Measurements from ENCODE around the gene SPATA21. TPM values are rescaled to one million over a fixed set of nuclear protein-coding genes. Genes with fewer than 3 reads are reported as not detected.

The SPATA21 gene
- total RNA-seq, 2 donors from 2014 or later, result not detected

GRCh38 chr1:16385659-16386453, 51.4 kb downstream of the SPATA21 start:
- ATAC-seq (peak; percentile 7), DNase-seq (no peak)
- TF ChIP-seq POLR2A (IDR thresholded peaks at IDR 0.05), result no peak
- no peak for TF ChIP-seq CTCF (IDR thresholded peaks at IDR 0.05)
- peak overlapping the region in 1 of 4 donors; percentile 67 for H3K27ac ChIP-seq
- no peak overlapping the region for H3K4me3 ChIP-seq
- no peaks in the 10 kb centered on the region for H3K27me3 ChIP-seq
- peaks cover 22% of the 10 kb centered on the region for H3K4me1 ChIP-seq
- H3K36me3 ChIP-seq (replicated peaks in 1 of 2; ENCODE audit: insufficient read depth in 1 of 2, low read depth in 2 of 2), result no peaks in the 10 kb centered on the region
- 90 to 95% methylated on average over 9 of the region's 9 CpGs for WGBS, 2 donors
- intact Hi-C loops (cut with DNase I), result no loop called here
- H3K9me3 ChIP-seq, result no peaks in the 10 kb centered on the region

- ATAC-seq (no peak), DNase-seq (no peak)
- intact Hi-C loops (cut with DNase I), result no loop called here
- 90 to 93% methylated on average over 5 of the region's 5 CpGs for WGBS, 2 donors
- Histone ChIP-seq H3K36me3 (replicated peaks in 1 of 2; ENCODE audit: insufficient read depth in 1 of 2, low read depth in 2 of 2) (no peaks in the 10 kb centered on the region), H3K4me1 (peaks cover 27% of the 10 kb centered on the region), H3K4me3 (no peak overlapping the region), H3K27ac (no peak overlapping the region), H3K27me3 (no peaks in the 10 kb centered on the region), H3K9me3 (no peaks in the 10 kb centered on the region)
- TF ChIP-seq POLR2A (IDR thresholded peaks at IDR 0.05) (no peak), CTCF (IDR thresholded peaks at IDR 0.05) (no peak)
Measured at GRCh38 chr1:16383888-16384287, 53.3 kb downstream of the SPATA21 start.

GRCh38 chr1:16380868-16381267, 56.4 kb downstream of the SPATA21 start:
- TF ChIP-seq POLR2A (IDR thresholded peaks at IDR 0.05) (no peak), CTCF (IDR thresholded peaks at IDR 0.05) (no peak)
- 63 to 73% methylated on average over 4 of the region's 4 CpGs for WGBS, 2 donors
- DNase-seq, result no peak
- Histone ChIP-seq H3K27me3 (no peaks in the 10 kb centered on the region), H3K9me3 (no peaks in the 10 kb centered on the region), H3K4me1 (peaks cover 29% of the 10 kb centered on the region), H3K4me3 (no peak overlapping the region), H3K27ac (no peak overlapping the region), H3K36me3 (replicated peaks in 1 of 2; ENCODE audit: insufficient read depth in 1 of 2, low read depth in 2 of 2) (no peaks in the 10 kb centered on the region)
- ATAC-seq, result no peak
- intact Hi-C loops (cut with DNase I), result no loop called here

- no peak for TF ChIP-seq POLR2A (IDR thresholded peaks at IDR 0.05)
- Histone ChIP-seq H3K4me1 (peaks cover 40% of the 10 kb centered on the region), H3K9me3 (no peaks in the 10 kb centered on the region), H3K27me3 (no peaks in the 10 kb centered on the region), H3K4me3 (no peak overlapping the region), H3K27ac (peak overlapping the region in 1 of 4 donors; percentile 67), H3K36me3 (replicated peaks in 1 of 2; ENCODE audit: insufficient read depth in 1 of 2, low read depth in 2 of 2) (no peaks in the 10 kb centered on the region)
- ATAC-seq, result no peak
- whole genome bisulfite sequencing, 2 donors, result 62 to 65% methylated on average over 7 of the region's 7 CpGs
- no peak for DNase-seq
- intact Hi-C loops (cut with DNase I), result no loop called here
Measured at GRCh38 chr1:16378443-16378842, 58.8 kb downstream of the SPATA21 start.

GRCh38 chr1:16376971-16377370, 60.3 kb downstream of the SPATA21 start:
- no peak for ATAC-seq
- no peak overlapping the region for H3K27ac ChIP-seq
- TF ChIP-seq CTCF (IDR thresholded peaks at IDR 0.05) (no peak), POLR2A (IDR thresholded peaks at IDR 0.05) (no peak)
- H3K9me3 ChIP-seq, result no peaks in the 10 kb centered on the region
- H3K27me3 ChIP-seq, result no peaks in the 10 kb centered on the region
- WGBS, 2 donors, result 64 to 68% methylated on average over 4 of the region's 4 CpGs
- H3K36me3 ChIP-seq (replicated peaks in 1 of 2; ENCODE audit: insufficient read depth in 1 of 2, low read depth in 2 of 2), result no peaks in the 10 kb centered on the region
- no peak for DNase-seq
- intact Hi-C loops (cut with DNase I), result no loop called here
- H3K4me3 ChIP-seq, result no peak overlapping the region
- H3K4me1 ChIP-seq, result peaks cover 51% of the 10 kb centered on the region

Data from body of pancreas (tissue), 4 donors.